Measurements from ENCODE around the gene GTF2IRD1.
"Not testable (repeated sequence)": the region's sequence is repeated elsewhere in the genome, so short reads cannot be mapped to it uniquely, and the experiment has no call there.

Gene GTF2IRD1

GRCh38 chr7:74470504-74470903 is 16.8 kb downstream of the GTF2IRD1 start:
- DNase-seq: no peak

GRCh38 chr7:74473116-74473515 is 19.4 kb downstream of the GTF2IRD1 start:
- no peak for DNase-seq

- DNase-seq: no peak
These were observed 20.7 kb downstream of the GTF2IRD1 start for GRCh38 chr7:74474271-74474865.

GRCh38 chr7:74475243-74475986 is 21.7 kb downstream of the GTF2IRD1 start:
- peak; percentile 66 for DNase-seq

- no peak for DNase-seq
These were observed 22.3 kb downstream of the GTF2IRD1 start for GRCh38 chr7:74475987-74476350.

GRCh38 chr7:74476626-74477025 is 22.9 kb downstream of the GTF2IRD1 start:
- no peak for DNase-seq

GRCh38 chr7:74478671-74479065 is 25.0 kb downstream of the GTF2IRD1 start:
- no peak for DNase-seq

GRCh38 chr7:74479066-74479781 is 25.5 kb downstream of the GTF2IRD1 start:
- peak; percentile 75 for DNase-seq

- DNase-seq: no peak
These were observed 26.5 kb downstream of the GTF2IRD1 start for GRCh38 chr7:74479961-74480829.

- DNase-seq: no peak
These were observed 27.2 kb downstream of the GTF2IRD1 start for GRCh38 chr7:74480861-74481417.

GRCh38 chr7:74481458-74482196 is 27.9 kb downstream of the GTF2IRD1 start:
- no peak for DNase-seq

- no peak for DNase-seq
These were observed 28.4 kb downstream of the GTF2IRD1 start for GRCh38 chr7:74482197-74482467.

- DNase-seq: no peak
These were observed 29.1 kb downstream of the GTF2IRD1 start for GRCh38 chr7:74482629-74483401.

GRCh38 chr7:74483402-74484336 is 30.0 kb downstream of the GTF2IRD1 start:
- no peak for DNase-seq

- no peak for DNase-seq
These were observed 31.9 kb downstream of the GTF2IRD1 start for GRCh38 chr7:74485611-74486010.

GRCh38 chr7:74488518-74489030 is 34.9 kb downstream of the GTF2IRD1 start:
- DNase-seq: not testable (repeated sequence)

GRCh38 chr7:74489997-74490945 is 36.6 kb downstream of the GTF2IRD1 start:
- DNase-seq: no peak

- not testable (repeated sequence) for DNase-seq
These were observed 37.8 kb downstream of the GTF2IRD1 start for GRCh38 chr7:74491490-74491889.

- no peak for DNase-seq
These were observed 39.6 kb downstream of the GTF2IRD1 start for GRCh38 chr7:74493295-74493694.
